Endothelial cell of umbilical vein (primary cell): ENCODE data around the gene NOP9.

Source experiments
- CTCF ChIP-seq, 2 donors: IDR thresholded peaks; 1 replicate in 1 of 2; 2 replicates in 1 of 2; pipeline ENCODE4 v1.5.1; 2011; ENCODE audit warnings: low read length in 2 of 2, mild to moderate bottlenecking in 2 of 2, moderate library complexity in 2 of 2, control low read depth in 1 of 2, inconsistent platforms in 1 of 2, low read depth in 1 of 2; ENCODE audit not compliant: insufficient read depth in 1 of 2; ENCODE audit errors: extremely low read depth in 1 of 2
- EZH2 ChIP-seq: IDR thresholded peaks from 2 replicates; pipeline ENCODE4 v1.6.1; 2012; ENCODE audit warnings: borderline replicate concordance, low read depth, mild to moderate bottlenecking, moderate library complexity, low read length, inconsistent platforms; ENCODE audit not compliant: severe bottlenecking
- FOS ChIP-seq: IDR thresholded peaks from 2 replicates; pipeline ENCODE4 v1.6.1; 2011; ENCODE audit warnings: mild to moderate bottlenecking, low read length, moderate library complexity, borderline replicate concordance; ENCODE audit not compliant: insufficient read depth
- MAX ChIP-seq: IDR thresholded peaks from 2 replicates; pipeline ENCODE4 v1.6.1; 2011; ENCODE audit not compliant: insufficient read depth, insufficient read length
- POLR2A ChIP-seq: IDR thresholded peaks from 2 replicates; pipeline ENCODE4 v1.6.1; 2012; ENCODE audit warnings: low read depth, mild to moderate bottlenecking, control low read depth, low read length
- POLR2AphosphoS5 ChIP-seq: IDR thresholded peaks from 2 replicates; pipeline ENCODE4 v1.6.1; 2012; ENCODE audit warnings: low read depth, mild to moderate bottlenecking, control low read depth, low read length, moderate library complexity; ENCODE audit not compliant: insufficient read depth

- TF ChIP-seq MAX (no peak), CTCF (IDR thresholded peaks at IDR 0.05; ENCODE audit: extremely low read depth in 1 of 2, insufficient read depth in 1 of 2, low read depth in 1 of 2, low read length in 2 of 2) (no peak), FOS (no peak), POLR2AphosphoS5 (no peak), POLR2A (no peak), EZH2 (no peak)
Measured at GRCh38 chr14:24337144-24337823, 37.6 kb downstream of the NOP9 start.
